ENCODE data around the gene PCDH12.

The PCDH12 gene

GRCh38 chr5:141958113-141958512 lies at the start of gene PCDH12:
Gene PCDH12, minus strand, starts transcription at chr5:141958202. Its CDS starts 351 bp downstream, at chr5:141957851.
- DNase-seq, result peak; percentile 45

- DNase-seq, result no peak
Measured at GRCh38 chr5:142007237-142007544, 49.2 kb upstream of the PCDH12 start.

GRCh38 chr5:142006363-142007236 lies 48.6 kb upstream of the PCDH12 start:
- DNase-seq, result peak; percentile 50

GRCh38 chr5:142003266-142003800 lies 45.3 kb upstream of the PCDH12 start:
- DNase-seq, result no peak

GRCh38 chr5:142000704-142001484 lies 42.9 kb upstream of the PCDH12 start:
- peak; percentile 29 for DNase-seq

- no peak for DNase-seq
Measured at GRCh38 chr5:142000173-142000572, 42.2 kb upstream of the PCDH12 start.

- no peak for DNase-seq
Measured at GRCh38 chr5:141997358-141997960, 39.5 kb upstream of the PCDH12 start.

- no peak for DNase-seq
Measured at GRCh38 chr5:141995656-141996055, 37.7 kb upstream of the PCDH12 start.

GRCh38 chr5:141994511-141995136 lies 36.6 kb upstream of the PCDH12 start:
- DNase-seq, result no peak

- peak; percentile 86 for DNase-seq
Measured at GRCh38 chr5:141992349-141992963, 34.5 kb upstream of the PCDH12 start.

- no peak for DNase-seq
Measured at GRCh38 chr5:141989720-141990119, 31.7 kb upstream of the PCDH12 start.

GRCh38 chr5:141986072-141986471 lies 28.1 kb upstream of the PCDH12 start:
- DNase-seq, result no peak

- DNase-seq, result no peak
Measured at GRCh38 chr5:141982626-141983025, 24.6 kb upstream of the PCDH12 start.

- DNase-seq, result no peak
Measured at GRCh38 chr5:141978389-141978788, 20.4 kb upstream of the PCDH12 start.

GRCh38 chr5:141976176-141976575 lies 18.2 kb upstream of the PCDH12 start:
- no peak for DNase-seq

GRCh38 chr5:141973871-141974595 lies 16.0 kb upstream of the PCDH12 start:
- DNase-seq, result no peak

- no peak for DNase-seq
Measured at GRCh38 chr5:141969783-141970771, 12.1 kb upstream of the PCDH12 start.

GRCh38 chr5:141968914-141969608 lies 11.1 kb upstream of the PCDH12 start, which contains the start of gene RNF14:
Gene RNF14, plus strand, starts transcription at chr5:141969105. Its CDS starts 4,484 bp downstream, at chr5:141973589.
- DNase-seq, result peak; percentile 96

GRCh38 chr5:141966963-141967333 lies 8.9 kb upstream of the PCDH12 start:
- no peak for DNase-seq
